Endothelial cell of umbilical vein (primary cell): Measurements from ENCODE around the gene TXNDC12. TPM values are rescaled to one million over a fixed set of nuclear protein-coding genes. Genes with fewer than 3 reads are reported as not detected.

Experiments
- BruUV-seq: library from RNA; stranded (reverse); fragments of 400-500 nt; replicated peaks from 2 replicates; lab custom pipeline; 2021; lab: Mats Ljungman, UMichigan
- CTCF ChIA-PET: fragments of 300-600, 350-600 bp; sonication (Branson Sonifier 250); formaldehyde crosslinking; loops from one replicate; lab custom pipeline; 2021; ENCODE audit warnings: antibody characterized with exemption, inconsistent platforms; lab: Charles Lee
- POLR2A ChIA-PET: fragments of 300-600, 350-600 bp; sonication (Branson Sonifier 250); formaldehyde crosslinking; loops from one replicate; lab custom pipeline; 2021; ENCODE audit warnings: antibody characterized with exemption, inconsistent platforms; lab: Charles Lee
- DNase-seq: peaks from one replicate; pipeline ENCODE4 v3.0.0-alpha.2; 2011; ENCODE audit warnings: low read depth, low spot score
- FAIRE-seq: peaks from 2 replicates; lab custom pipeline; 2011; peaks lifted over from hg19 to GRCh38; lab: Jason Lieb, UNC
- H2AFZ ChIP-seq: 2 replicates; pipeline ENCODE4 v1.6.0; 2012; ENCODE audit warnings: low read depth, low read length, control low read depth, inconsistent platforms
- H3K27ac ChIP-seq: 2 replicates; pipeline ENCODE4 v1.5.1; 2011; ENCODE audit warnings: low read depth, mild to moderate bottlenecking, control low read depth, low read length, moderate library complexity; ENCODE audit not compliant: insufficient read depth
- H3K27me3 ChIP-seq, 2 experiments: 2 replicates each; pipeline versions ENCODE4 v1.6.0 to v1.6.1; 2011; ENCODE audit warnings: low read length in 2 of 2, mixed read lengths in 1 of 2; ENCODE audit not compliant: control insufficient read depth in 2 of 2, insufficient read depth in 2 of 2
- H3K36me3 ChIP-seq, 2 experiments: 2 replicates in 1 of 2; 3 replicates in 1 of 2; pipeline ENCODE4 v1.5.1; 2011; ENCODE audit warnings: low read length in 2 of 2, mild to moderate bottlenecking in 1 of 2, moderate library complexity in 1 of 2; ENCODE audit not compliant: control insufficient read depth in 2 of 2, insufficient read depth in 2 of 2; ENCODE audit errors: extremely low read depth in 1 of 2
- H3K4me1 ChIP-seq: 3 replicates; pipeline ENCODE4 v1.5.1; 2011; ENCODE audit warnings: mild to moderate bottlenecking, low read length; ENCODE audit not compliant: control insufficient read depth, insufficient read depth; ENCODE audit errors: extremely low read depth
- H3K4me2 ChIP-seq: 2 replicates; pipeline ENCODE4 v1.6.1; 2011; ENCODE audit warnings: low read length, control low read depth, mixed read lengths; ENCODE audit not compliant: insufficient read depth
- H3K4me3 ChIP-seq, 3 experiments: fragments of 200-600 bp in 1 of 3; sonication (generic), shearing (Covaris generic) in 1 of 3; replicated peaks in 1 of 3; 2 replicates each; pipeline ENCODE4 v1.5.1; 2011 to 2016; ENCODE audit warnings: control low read depth in 3 of 3, low read length in 3 of 3, mild to moderate bottlenecking in 2 of 3, inconsistent platforms in 1 of 3, low read depth in 1 of 3, moderate library complexity in 1 of 3; ENCODE audit not compliant: insufficient read depth in 1 of 3
- H3K79me2 ChIP-seq: 2 replicates; pipeline ENCODE4 v1.6.0; 2012; ENCODE audit warnings: low read length, inconsistent platforms; ENCODE audit not compliant: control insufficient read depth, insufficient read depth
- H3K9ac ChIP-seq: replicated peaks from 2 replicates; pipeline ENCODE3; 2011; ENCODE audit warnings: low read length, control low read depth; ENCODE audit not compliant: insufficient read depth; ENCODE audit errors: extremely low read depth
- H3K9me1 ChIP-seq: replicated peaks from 3 replicates; pipeline ENCODE4 v1.6.0; 2011; ENCODE audit warnings: mild to moderate bottlenecking, low read length; ENCODE audit not compliant: control insufficient read depth, insufficient read depth; ENCODE audit errors: extremely low read depth
- H3K9me3 ChIP-seq: replicated peaks from 2 replicates; pipeline ENCODE4 v1.5.1; 2012; ENCODE audit warnings: low read length, inconsistent platforms; ENCODE audit not compliant: control insufficient read depth, insufficient read depth
- H4K20me1 ChIP-seq: replicated peaks from 2 replicates; pipeline ENCODE3; 2011; ENCODE audit warnings: mild to moderate bottlenecking, low read length; ENCODE audit not compliant: control insufficient read depth, insufficient read depth; ENCODE audit errors: extremely low read depth
- CTCF ChIP-seq, 2 donors: IDR thresholded peaks; 1 replicate in 1 of 2; 2 replicates in 1 of 2; pipeline ENCODE4 v1.5.1; 2011; ENCODE audit warnings: low read length in 2 of 2, mild to moderate bottlenecking in 2 of 2, moderate library complexity in 2 of 2, control low read depth in 1 of 2, inconsistent platforms in 1 of 2, low read depth in 1 of 2; ENCODE audit not compliant: insufficient read depth in 1 of 2; ENCODE audit errors: extremely low read depth in 1 of 2
- MAX ChIP-seq: IDR thresholded peaks from 2 replicates; pipeline ENCODE4 v1.6.1; 2011; ENCODE audit not compliant: insufficient read depth, insufficient read length
- POLR2A ChIP-seq: IDR thresholded peaks from 2 replicates; pipeline ENCODE4 v1.6.1; 2012; ENCODE audit warnings: low read depth, mild to moderate bottlenecking, control low read depth, low read length
- POLR2AphosphoS5 ChIP-seq: IDR thresholded peaks from 2 replicates; pipeline ENCODE4 v1.6.1; 2012; ENCODE audit warnings: low read depth, mild to moderate bottlenecking, control low read depth, low read length, moderate library complexity; ENCODE audit not compliant: insufficient read depth
- dilution Hi-C: fragments of 300-500 bp; cut with MboI; formaldehyde crosslinking; loops from one replicate; pipeline ENCODE4 v1.15.0; 2019; ENCODE audit warnings: low sequenced_read_pairs; ENCODE audit not compliant: extremely low pct_ligation_motif_present
- intact Hi-C: fragments of 100-400 bp; cut with micrococcal nuclease; formaldehyde crosslinking; loops from one replicate; pipeline ENCODE4 v1.10.0; 2022
- polyA plus RNA-seq, 4 experiments: library from polyadenylated mRNA; depleted of rRNA in 3 of 4; stranded (reverse) in 3 of 4; unstranded in 1 of 4; fragments of >200 nt; gene quantifications; 2 replicates each; pipeline versions ENCODE4 v1.2.1 to v1.2.3, GENCODE V29; 2011 to 2012; ENCODE audit warnings: missing spikeins in 1 of 4
- total RNA-seq: library from RNA; stranded (reverse); gene quantifications from 2 replicates; pipeline ENCODE4 v1.2.3, GENCODE V29; 2021

TXNDC12 gene
- total and polyA plus RNA-seq, 2 donors (not counting 3 experiments of a cell fraction or from before 2014, with no cell fraction given), result 33.7 to 57.4 TPM

GRCh38 chr1:52056163-52056936 lies 1.4 kb upstream of the TXNDC12 start, which contains the start of gene BTF3L4:
TSS of gene BTF3L4 (plus strand) at chr1:52056295. CDS start at chr1:52059848, 3,553 bp downstream.
- peaks cover 8 to 10% of the 10 kb centered on the region in 2 experiments for H3K36me3 ChIP-seq
- DNase-seq (peak; percentile 89), FAIRE-seq (peak; percentile 90)
- no peaks in the 10 kb centered on the region for H3K27me3 ChIP-seq
- POLR2A ChIA-PET, result interaction anchor here (1.4 to 1.5 kb wide), 2 partner anchors 23 to 29 kb away, joined by 3 to 4 read pairs; partner anchors contain the start of gene KTI12
- no peaks in the 10 kb centered on the region for H3K9me3 ChIP-seq
- H3K27ac ChIP-seq, result peak within 1 kb of the TSS; percentile 75
- peak within 1 kb of the TSS; percentile 71 for H2AFZ ChIP-seq
- dilution Hi-C loops, result no loop called here
- TF ChIP-seq POLR2AphosphoS5 (peak; percentile 70), CTCF (IDR thresholded peaks at IDR 0.05; ENCODE audit: extremely low read depth in 1 of 2, insufficient read depth in 1 of 2, low read depth in 1 of 2, low read length in 2 of 2) (no peak), POLR2A (peak; percentile 52), MAX (peak; percentile 33)
- H3K4me1 ChIP-seq, result peaks cover 24% of the 10 kb centered on the region
- intact Hi-C loops, result loop anchor here (2.0 to 5.0 kb wide), 2 partner anchors 160 to 311 kb away; partner anchors contain the start of gene CC2D1B
- no peaks in the 10 kb centered on the region for H4K20me1 ChIP-seq
- peak within 1 kb of the TSS; percentile 86 for H3K9ac ChIP-seq
- BruUV-seq, result no TSS peak
- H3K4me2 ChIP-seq, result peak within 1 kb of the TSS; percentile 98
- H3K79me2 ChIP-seq, result peaks cover 51% of the 10 kb centered on the region
- CTCF ChIA-PET, result no interaction called here
- H3K9me1 ChIP-seq, result no peaks in the 10 kb centered on the region
- peak within 1 kb of the TSS; percentile 62 to 93 (median 92) for H3K4me3 ChIP-seq
